Measurements from ENCODE around the gene COL6A6. TPM values are rescaled to one million over a fixed set of nuclear protein-coding genes. Genes with fewer than 3 reads are reported as not detected.

The COL6A6 gene
- total RNA-seq, 1 donor from 2014 or later = 12.8 TPM

Other genes with a start within 250 kb of the COL6A6 start
- 4.5 TPM for gene COL6A5, start 171.5 kb upstream of the COL6A6 start, total RNA-seq
- gene PIK3R4, start 229.7 kb downstream of the COL6A6 start, total RNA-seq = 26.3 TPM